MM.1S (cell line): Measurements from ENCODE around the gene OSBPL1A.
"Not testable (repeated sequence)": the region's sequence is repeated elsewhere in the genome, so short reads cannot be mapped to it uniquely, and the experiment has no call there.

Experiments used
- EZH2phosphoT487 ChIP-seq: fragments of 300-600 bp; sonication (generic); IDR thresholded peaks from 2 replicates; pipeline ENCODE4 v1.6.1; 2018; ENCODE audit warnings: antibody characterized with exemption, low read length
- TF ChIP-seq, protein P1 (sequence below): fragments of 300-600 bp; sonication (generic); IDR thresholded peaks from 2 replicates; pipeline ENCODE4 v1.5.1; 2016; ENCODE audit warnings: antibody characterized with exemption, low read length, mixed read lengths

DNA sequence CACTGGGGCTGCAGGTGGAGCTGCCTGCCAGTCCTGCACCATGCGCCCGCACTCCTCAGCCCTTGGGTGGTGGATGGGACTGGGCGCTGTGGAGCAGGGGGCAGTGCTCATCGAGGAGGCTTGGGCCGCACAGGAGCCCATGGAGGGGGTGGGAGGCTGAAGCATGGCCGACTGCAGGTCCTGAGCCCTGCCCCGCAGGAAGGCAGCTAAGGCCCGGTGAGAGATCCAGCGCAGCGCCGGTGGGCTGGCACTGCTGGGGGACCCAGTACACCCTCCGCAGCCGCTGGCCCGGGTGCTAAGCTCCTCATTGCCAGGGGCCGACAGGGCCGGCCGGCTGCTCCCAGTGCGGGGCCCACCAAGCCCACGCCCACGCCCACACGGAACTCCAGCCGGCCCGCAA lies 21.1 kb downstream of the OSBPL1A start:
- TF ChIP-seq, protein P1, sequence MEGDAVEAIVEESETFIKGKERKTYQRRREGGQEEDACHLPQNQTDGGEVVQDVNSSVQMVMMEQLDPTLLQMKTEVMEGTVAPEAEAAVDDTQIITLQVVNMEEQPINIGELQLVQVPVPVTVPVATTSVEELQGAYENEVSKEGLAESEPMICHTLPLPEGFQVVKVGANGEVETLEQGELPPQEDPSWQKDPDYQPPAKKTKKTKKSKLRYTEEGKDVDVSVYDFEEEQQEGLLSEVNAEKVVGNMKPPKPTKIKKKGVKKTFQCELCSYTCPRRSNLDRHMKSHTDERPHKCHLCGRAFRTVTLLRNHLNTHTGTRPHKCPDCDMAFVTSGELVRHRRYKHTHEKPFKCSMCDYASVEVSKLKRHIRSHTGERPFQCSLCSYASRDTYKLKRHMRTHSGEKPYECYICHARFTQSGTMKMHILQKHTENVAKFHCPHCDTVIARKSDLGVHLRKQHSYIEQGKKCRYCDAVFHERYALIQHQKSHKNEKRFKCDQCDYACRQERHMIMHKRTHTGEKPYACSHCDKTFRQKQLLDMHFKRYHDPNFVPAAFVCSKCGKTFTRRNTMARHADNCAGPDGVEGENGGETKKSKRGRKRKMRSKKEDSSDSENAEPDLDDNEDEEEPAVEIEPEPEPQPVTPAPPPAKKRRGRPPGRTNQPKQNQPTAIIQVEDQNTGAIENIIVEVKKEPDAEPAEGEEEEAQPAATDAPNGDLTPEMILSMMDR = not testable (repeated sequence)
- not testable (repeated sequence) for TF ChIP-seq EZH2phosphoT487
